Gastroesophageal sphincter (tissue), 4 donors: ENCODE data around the gene SEC24D. TPM values are rescaled to one million over a fixed set of nuclear protein-coding genes. Genes with fewer than 3 reads are reported as not detected.

ENCODE experiments used
- ATAC-seq: fragments of 150-250 bp; one replicate; pipeline ENCODE4 v1.9.1; 2016; ENCODE audit warnings: mild to moderate bottlenecking, moderate library complexity
- H3K27ac ChIP-seq, 4 donors: fragments of 200-600 bp; sonication (generic) in 3 of 4; 1 replicate in 3 of 4; 2 replicates in 1 of 4; pipeline ENCODE4 v1.5.1; 2016 to 2019
- H3K27me3 ChIP-seq: fragments of 200-600 bp; sonication (generic); one replicate; pipeline ENCODE4 v1.5.1; 2019
- H3K36me3 ChIP-seq, 2 donors: fragments of 200-600 bp; sonication (generic); one replicate each; pipeline ENCODE4 v1.5.1; 2019; ENCODE audit warnings: control low read depth in 1 of 2
- H3K4me1 ChIP-seq, 3 donors: fragments of 200-600 bp; sonication (generic); 1 replicate in 2 of 3; 2 replicates in 1 of 3; pipeline ENCODE4 v1.5.1; 2016 to 2019; ENCODE audit warnings: control low read depth in 2 of 3
- H3K4me3 ChIP-seq, 2 donors: fragments of 200-600 bp; sonication (generic); one replicate each; pipeline ENCODE4 v1.5.1; 2019; ENCODE audit warnings: mild to moderate bottlenecking in 1 of 2, moderate library complexity in 1 of 2
- H3K9me3 ChIP-seq, 3 donors: fragments of 200-600 bp; sonication (generic); one replicate each; pipeline ENCODE4 v1.5.1; 2017 to 2019; ENCODE audit warnings: control low read depth in 2 of 3
- CTCF ChIP-seq, 4 experiments: fragments of 200-600 bp in 2 of 4; fragments of 450-650 bp in 2 of 4; sonication (generic) in 1 of 4; IDR thresholded peaks; one replicate each; pipeline ENCODE4 v1.5.1; 2017 to 2019; ENCODE audit warnings: antibody characterized with exemption in 4 of 4, mild to moderate bottlenecking in 2 of 4, moderate library complexity in 2 of 4
- EP300 ChIP-seq: sonication (generic); formaldehyde crosslinking; IDR thresholded peaks from one replicate; pipeline ENCODE4 v1.6.1; 2017; ENCODE audit warnings: antibody characterized with exemption, mild to moderate bottlenecking
- POLR2A ChIP-seq, 2 donors: fragments of 450-650 bp; IDR thresholded peaks; one replicate each; pipeline ENCODE4 v1.6.1; 2017; ENCODE audit warnings: antibody characterized with exemption in 2 of 2, mild to moderate bottlenecking in 2 of 2, moderate library complexity in 1 of 2
- POLR2AphosphoS5 ChIP-seq: sonication (generic); formaldehyde crosslinking; IDR thresholded peaks from one replicate; pipeline ENCODE4 v1.6.1; 2017; ENCODE audit warnings: antibody characterized with exemption
- WGBS, 2 donors: methylation state at CpG; one replicate each; pipeline ENCODE4 v1.1.5; 2018; ENCODE audit warnings: low coverage in 1 of 2; 5-methylcytosine and 5-hydroxymethylcytosine counted together
- total RNA-seq, 4 donors: library from RNA; depleted of rRNA; stranded (reverse); fragments of >200 nt; gene quantifications; one replicate each; pipeline ENCODE4 v1.1.0, GENCODE V29; 2016

Gene SEC24D
- total RNA-seq, 4 donors from 2014 or later, result 29.3 to 40.9 (median 33.2) TPM

- peak overlapping the region; percentile 68 to 79 (median 74) for H3K27ac ChIP-seq
- no peaks in the 10 kb centered on the region for H3K27me3 ChIP-seq
- 13 to 26% methylated on average over 5 of the region's 5 CpGs for WGBS, 2 donors
- H3K4me1 ChIP-seq, result peaks cover 9 to 74% (median 28%) of the 10 kb centered on the region in 3 donors
- peaks cover 0 to 54% of the 10 kb centered on the region in 2 donors for H3K36me3 ChIP-seq
- ATAC-seq, result no peak
- peak overlapping the region; percentile 22 to 24 for H3K4me3 ChIP-seq
- H3K9me3 ChIP-seq, result no peaks in the 10 kb centered on the region
- TF ChIP-seq POLR2AphosphoS5 (no peak), CTCF (IDR thresholded peaks at IDR 0.05) (peak; percentile 41 to 56 (median 46))
Observed at GRCh38 chr4:118740869-118741268, 95.1 kb downstream of the SEC24D start.

DNA sequence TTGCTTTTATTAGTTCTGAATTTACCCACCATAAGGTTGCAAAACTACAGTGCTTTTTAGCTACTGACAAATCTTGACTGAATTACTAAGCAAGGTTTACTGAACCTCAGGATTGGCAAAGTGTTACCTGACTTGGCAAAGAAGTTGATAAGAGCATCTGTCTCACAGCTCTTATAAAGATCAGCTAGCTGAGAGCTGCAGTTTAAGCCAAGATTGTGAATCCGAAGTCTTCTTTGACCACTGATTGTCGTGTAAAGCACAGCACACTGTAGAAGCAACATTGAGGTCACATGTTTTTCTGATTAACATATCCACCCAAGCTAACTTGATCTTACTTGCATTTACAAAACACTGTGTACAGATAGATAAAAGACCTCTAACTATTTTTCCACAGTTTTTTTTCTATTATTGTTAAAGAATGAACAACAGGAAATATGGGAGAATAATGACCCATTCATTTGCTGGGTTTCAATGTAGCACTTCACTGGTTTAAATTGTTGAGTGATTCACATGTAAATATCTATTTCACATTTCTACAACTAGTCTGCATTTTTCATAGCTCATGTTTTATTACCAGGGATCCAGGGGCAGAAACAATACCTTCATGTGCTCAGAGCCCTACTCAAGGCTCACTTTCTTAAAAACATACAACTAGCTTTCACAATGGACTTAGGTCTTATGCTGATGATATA is 96.8 kb downstream of the SEC24D start:
- WGBS, 2 donors, result 50% methylated on average over 1 of the region's 2 CpGs; no CpG with 5 or more reads in 1 of the 2 donors
- H3K27ac ChIP-seq, result peak overlapping the region; percentile 14 to 79 (median 74)
- no peak overlapping the region for H3K4me3 ChIP-seq
- TF ChIP-seq EP300, result no peak
- TF ChIP-seq POLR2A (IDR thresholded peaks at IDR 0.05), result no peak
- no peak for TF ChIP-seq CTCF (IDR thresholded peaks at IDR 0.05)
- no peak for TF ChIP-seq POLR2AphosphoS5
- H3K36me3 ChIP-seq, result peaks cover 0 to 62% of the 10 kb centered on the region in 2 donors
- peaks cover 3 to 57% (median 20%) of the 10 kb centered on the region in 3 donors for H3K4me1 ChIP-seq
- H3K9me3 ChIP-seq, result no peaks in the 10 kb centered on the region
- ATAC-seq, result no peak
- no peaks in the 10 kb centered on the region for H3K27me3 ChIP-seq

- peaks cover 3 to 51% (median 20%) of the 10 kb centered on the region in 3 donors for H3K4me1 ChIP-seq
- 50 to 53% methylated on average over 3 of the region's 3 CpGs for WGBS, 2 donors
Observed at GRCh38 chr4:118738090-118738489, 97.8 kb downstream of the SEC24D start.

DNA sequence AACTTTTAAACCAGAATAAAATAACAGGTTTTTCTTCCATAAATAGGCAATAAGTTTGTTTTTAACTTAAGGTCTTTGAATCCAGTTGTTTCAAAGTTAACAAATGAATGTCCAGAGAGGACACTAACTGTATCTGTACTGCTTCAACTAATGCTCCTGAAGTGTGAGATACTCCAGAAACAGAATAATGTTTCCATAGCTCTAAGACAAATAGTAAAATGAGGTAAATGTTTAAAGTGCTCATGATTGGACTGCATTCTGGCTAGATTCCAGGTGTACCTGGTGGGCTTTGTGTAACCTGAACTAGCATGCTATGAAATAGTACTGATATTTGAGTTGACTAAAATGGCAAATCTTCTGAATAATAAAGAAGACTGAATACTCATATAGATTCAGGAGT is 99.0 kb downstream of the SEC24D start:
- H3K27ac ChIP-seq, result no peak overlapping the region
- no peaks in the 10 kb centered on the region for H3K27me3 ChIP-seq
- no peak for ATAC-seq
- no peaks in the 10 kb centered on the region for H3K9me3 ChIP-seq
- H3K4me1 ChIP-seq, result peaks cover 3 to 41% (median 16%) of the 10 kb centered on the region in 3 donors
- no peak for TF ChIP-seq EP300
- TF ChIP-seq POLR2A (IDR thresholded peaks at IDR 0.05), result no peak
- no peak for TF ChIP-seq CTCF (IDR thresholded peaks at IDR 0.05)
- H3K4me3 ChIP-seq, result no peak overlapping the region
- peaks cover 0 to 67% of the 10 kb centered on the region in 2 donors for H3K36me3 ChIP-seq

More at GRCh38 chr4:118738090-118738489, 97.8 kb downstream of the SEC24D start:
- H3K27ac ChIP-seq, result peak overlapping the region in 1 of 4 donors; percentile 71
- no peak overlapping the region for H3K4me3 ChIP-seq
- no peaks in the 10 kb centered on the region for H3K27me3 ChIP-seq
- peaks cover 0 to 55% of the 10 kb centered on the region in 2 donors for H3K36me3 ChIP-seq
- ATAC-seq, result no peak
- no peaks in the 10 kb centered on the region for H3K9me3 ChIP-seq
- no peak for TF ChIP-seq CTCF (IDR thresholded peaks at IDR 0.05)
- TF ChIP-seq POLR2A (IDR thresholded peaks at IDR 0.05), result no peak
- TF ChIP-seq POLR2AphosphoS5, result no peak

DNA sequence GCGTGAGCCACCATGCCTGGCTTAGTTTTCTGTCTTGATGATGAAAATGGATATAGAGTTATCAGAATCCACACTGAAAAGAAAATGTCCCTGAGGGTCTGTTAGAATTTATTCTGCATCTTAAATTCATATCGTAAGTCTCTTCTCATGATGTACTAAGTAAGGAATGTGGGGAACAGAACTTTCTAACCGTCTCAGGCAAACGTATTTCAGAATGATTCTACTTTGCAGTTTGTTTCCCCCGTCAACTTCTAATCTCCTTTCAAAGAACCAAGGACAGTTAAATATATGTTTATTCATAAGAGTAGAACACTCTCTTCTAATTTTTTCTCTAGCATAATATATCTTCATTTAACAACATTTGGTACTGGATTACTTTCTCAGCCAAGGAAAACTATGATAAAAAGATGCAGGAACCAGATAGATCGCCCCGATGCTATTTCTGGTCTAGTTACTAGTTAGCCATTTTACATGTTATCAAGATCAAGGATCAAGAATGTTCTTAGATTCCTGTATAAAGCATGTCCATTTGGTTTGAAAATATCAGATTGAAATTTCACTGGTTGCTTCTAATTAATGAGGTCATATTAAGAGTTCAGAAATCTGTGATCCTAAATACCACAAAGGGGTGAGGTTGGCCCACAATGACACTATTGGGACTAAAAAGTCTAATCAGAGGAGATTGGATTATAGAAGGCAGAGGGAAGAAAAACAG is 101.3 kb downstream of the SEC24D start:
- Histone ChIP-seq H3K27me3 (no peaks in the 10 kb centered on the region), H3K36me3 (peaks cover 0 to 79% of the 10 kb centered on the region in 2 donors)
- WGBS, 2 donors, result 52 to 55% methylated on average over 7 of the region's 7 CpGs

More for the DNA sequence above, 101.3 kb downstream of the SEC24D start:
- no peaks in the 10 kb centered on the region for H3K9me3 ChIP-seq
- ATAC-seq, result no peak
- TF ChIP-seq POLR2AphosphoS5, result no peak
- no peak for TF ChIP-seq POLR2A (IDR thresholded peaks at IDR 0.05)
- no peak for TF ChIP-seq EP300
- TF ChIP-seq CTCF (IDR thresholded peaks at IDR 0.05), result no peak
- H3K4me1 ChIP-seq, result peaks cover 0 to 19% (median 13%) of the 10 kb centered on the region in 3 donors
- H3K4me3 ChIP-seq, result no peak overlapping the region
- H3K27ac ChIP-seq, result no peak overlapping the region
